NOMO-1 treated with dmso at 0.1 percent for 144 hours (cell line): Measurements from ENCODE around the gene TRAP1.

Experiments used
- DNase-seq: peaks from one replicate; lab custom pipeline; 2025; ENCODE audit not compliant: unreplicated experiment; lab: John Stamatoyannopoulos, UW

TRAP1 gene

DNA sequence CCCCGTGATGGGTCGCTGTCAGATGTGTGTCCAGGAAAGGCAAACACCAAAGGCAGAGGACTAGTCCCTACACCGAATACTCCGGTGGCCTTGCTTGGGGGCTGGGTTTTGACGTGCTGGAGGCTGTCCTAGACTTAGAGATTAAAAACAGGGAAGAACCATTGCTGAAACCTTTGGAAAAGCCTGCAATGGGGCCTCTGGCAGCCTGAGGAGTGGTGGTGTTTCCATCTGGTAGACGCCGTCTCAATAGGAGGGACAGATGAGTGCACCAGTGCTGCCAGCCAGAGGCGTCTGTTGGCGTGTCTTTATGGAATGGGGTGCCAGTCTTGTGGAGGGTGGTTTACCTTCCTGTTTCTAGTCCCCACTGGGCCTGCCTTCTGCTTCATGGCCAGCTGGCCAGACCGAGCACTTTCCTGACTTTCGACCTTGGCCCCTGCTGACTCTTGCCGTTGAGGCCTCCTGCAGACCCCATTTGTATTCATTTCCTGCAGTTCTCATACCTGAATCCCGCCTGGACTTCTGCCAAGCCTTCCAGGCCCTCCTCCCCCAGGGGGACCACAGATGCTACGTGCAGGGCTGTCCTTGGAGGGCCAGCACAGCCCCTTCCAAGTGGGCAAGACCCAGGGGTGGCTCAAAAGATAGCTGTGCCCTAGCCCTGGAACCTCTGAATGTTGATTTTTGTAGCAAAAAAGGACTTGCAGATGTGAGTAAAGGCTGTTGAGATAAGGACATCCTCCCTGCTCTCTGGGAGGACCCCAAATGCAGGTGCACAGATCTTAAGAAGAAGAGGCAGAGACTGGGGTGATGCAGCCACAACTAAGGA is 64.7 kb downstream of the TRAP1 start:
- DNase-seq = no peak

GRCh38 chr16:3651461-3652372 is 65.6 kb downstream of the TRAP1 start:
- no peak for DNase-seq

- no peak for DNase-seq
These were observed 66.6 kb downstream of the TRAP1 start for GRCh38 chr16:3650631-3651265.

GRCh38 chr16:3646348-3646920 is 70.9 kb downstream of the TRAP1 start:
- no peak for DNase-seq

DNA sequence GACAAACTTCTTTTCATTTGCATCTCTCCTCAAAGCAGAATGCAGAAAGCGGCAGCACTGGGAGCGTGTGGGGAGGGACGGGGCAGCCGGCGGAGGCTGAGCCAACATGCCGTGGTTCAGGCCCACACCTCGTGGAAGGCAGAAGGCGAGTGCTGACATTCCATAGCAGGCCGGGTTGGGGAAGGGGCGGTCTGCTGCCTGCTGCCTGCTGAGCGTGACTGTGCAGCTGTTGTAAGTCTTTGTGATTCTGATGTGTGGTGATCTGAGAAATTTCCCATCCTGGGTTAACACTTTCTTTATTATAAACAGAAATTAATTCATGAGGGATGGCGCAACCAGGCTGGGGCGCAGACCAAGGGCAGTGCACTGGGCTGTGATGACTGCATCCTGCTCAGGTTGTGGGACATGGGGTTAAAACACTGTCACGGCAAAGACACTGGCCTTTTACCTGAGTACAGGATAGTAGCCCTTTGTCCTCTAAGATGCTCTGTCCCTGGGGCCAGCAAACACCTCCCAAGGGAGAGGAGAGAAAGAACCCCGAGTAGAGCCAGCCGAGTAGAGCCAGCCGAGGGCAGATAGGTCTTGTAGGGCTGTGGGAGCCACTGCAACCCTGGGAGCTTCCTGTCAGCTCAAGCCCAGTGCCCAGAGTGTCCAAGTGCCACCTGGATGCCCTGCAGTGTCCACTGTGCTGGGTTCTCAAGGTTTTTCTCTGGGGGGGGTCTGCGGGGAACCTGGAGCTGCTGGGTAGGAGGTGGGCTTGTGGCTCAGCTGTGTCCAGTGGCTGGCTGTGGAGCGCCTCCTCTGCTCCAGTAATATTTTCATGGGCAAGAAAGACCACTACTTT is 71.6 kb downstream of the TRAP1 start:
- DNase-seq = no peak

GRCh38 chr16:3645108-3645503 is 72.2 kb downstream of the TRAP1 start:
- no peak for DNase-seq

GRCh38 chr16:3643095-3643730 is 74.1 kb downstream of the TRAP1 start:
- no peak for DNase-seq

GRCh38 chr16:3642397-3643094 is 74.8 kb downstream of the TRAP1 start:
- DNase-seq = no peak

- no peak for DNase-seq
These were observed 75.4 kb downstream of the TRAP1 start for GRCh38 chr16:3641801-3642396.

DNA sequence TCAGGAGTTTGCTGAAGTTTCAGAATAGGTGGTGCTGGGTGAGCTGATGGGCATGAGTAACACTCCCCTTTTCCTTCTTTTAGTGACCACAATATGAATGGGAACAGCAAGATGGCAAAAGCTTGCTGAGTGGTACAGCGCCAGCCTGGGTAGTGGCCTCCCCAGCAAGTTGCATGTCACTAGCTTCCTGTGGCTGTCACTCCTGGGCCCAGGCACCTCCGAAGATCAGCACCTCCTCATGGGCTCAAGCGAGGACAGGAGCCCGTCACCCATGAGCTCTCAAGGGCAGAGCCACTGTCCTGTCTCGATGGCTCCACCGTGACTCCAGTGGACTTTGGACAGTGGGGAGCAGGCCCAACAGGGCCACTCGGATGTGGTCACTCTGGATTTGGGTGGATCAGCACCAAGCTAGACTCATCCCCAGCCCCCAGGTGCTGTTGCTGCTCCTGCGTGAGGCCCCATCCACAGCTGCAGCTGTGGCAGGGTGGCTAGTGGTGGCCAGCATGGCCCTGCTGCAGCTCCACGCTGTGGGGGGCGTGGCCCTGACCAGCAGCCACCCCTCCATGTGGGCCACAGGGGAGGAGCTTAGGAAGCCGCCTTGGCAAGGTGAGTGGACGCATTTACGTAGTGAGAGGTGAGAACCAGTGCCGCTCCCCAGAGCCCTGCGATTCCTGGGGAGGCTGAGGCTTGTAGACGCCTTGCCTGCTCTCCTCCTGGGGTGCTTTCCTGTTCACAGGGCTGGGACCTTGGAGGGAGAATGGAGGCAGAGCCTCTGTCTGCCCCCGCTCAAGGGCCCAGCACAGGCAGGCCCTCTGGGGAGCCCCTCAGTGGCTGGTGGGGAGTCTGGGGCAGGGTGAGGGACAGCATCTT is 76.5 kb downstream of the TRAP1 start:
- no peak for DNase-seq

DNA sequence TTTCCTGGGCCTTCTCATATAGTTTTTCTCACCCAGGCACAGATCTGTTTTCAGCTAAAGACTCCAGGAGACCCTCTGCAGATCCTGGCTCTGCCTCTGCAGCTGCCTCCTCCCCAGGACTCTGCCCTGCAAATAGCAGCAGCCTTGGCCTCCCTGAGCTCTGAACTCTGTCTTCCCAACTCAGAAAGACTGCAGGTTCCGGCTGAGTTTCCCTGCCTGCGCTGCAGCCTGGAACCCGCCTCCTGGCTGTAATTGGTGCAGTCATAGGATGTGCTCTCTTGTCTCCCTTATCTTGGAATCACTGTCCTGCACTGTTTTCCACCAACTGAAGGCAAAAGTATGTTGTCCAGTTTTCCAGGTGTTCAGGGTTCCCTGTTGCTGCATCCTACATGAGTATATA is 77.1 kb downstream of the TRAP1 start:
- no peak for DNase-seq

DNA sequence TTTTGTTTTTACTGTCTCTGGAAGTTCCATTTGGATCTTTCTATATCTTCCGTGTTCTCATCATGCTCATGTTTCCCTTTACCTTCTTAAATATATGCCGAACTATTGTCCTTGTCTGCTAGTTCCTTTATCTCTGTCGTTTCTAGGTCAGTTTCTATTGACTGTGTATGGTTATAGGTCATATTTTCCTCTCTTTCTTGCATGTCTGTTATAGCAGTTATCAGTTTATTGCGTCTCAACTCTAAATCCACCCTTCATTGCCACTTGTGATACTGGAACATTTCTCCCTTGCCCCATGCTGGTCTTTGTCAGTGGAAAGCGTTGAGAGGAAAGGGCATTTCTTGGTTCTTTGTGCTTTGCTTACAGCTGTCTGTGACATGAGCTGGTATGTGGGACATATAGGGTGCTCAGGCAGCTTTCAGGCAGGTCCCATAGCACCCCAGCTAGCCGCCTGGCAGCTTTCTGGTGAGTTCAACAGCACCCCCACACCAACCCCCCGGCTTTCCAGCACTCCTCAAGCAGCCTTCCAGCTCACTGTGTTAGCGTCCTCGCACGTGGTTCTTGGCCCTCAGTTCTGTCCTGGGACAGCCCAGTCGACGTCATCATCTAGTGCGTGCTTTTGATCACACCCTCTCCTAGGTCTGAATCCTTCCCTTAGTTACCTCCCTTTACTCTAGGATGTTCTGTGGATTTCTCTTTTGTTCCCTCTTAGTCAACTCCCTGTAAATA is 78.2 kb downstream of the TRAP1 start:
- no peak for DNase-seq

GRCh38 chr16:3637371-3637923 is 79.9 kb downstream of the TRAP1 start:
- peak; percentile 78 for DNase-seq

DNA sequence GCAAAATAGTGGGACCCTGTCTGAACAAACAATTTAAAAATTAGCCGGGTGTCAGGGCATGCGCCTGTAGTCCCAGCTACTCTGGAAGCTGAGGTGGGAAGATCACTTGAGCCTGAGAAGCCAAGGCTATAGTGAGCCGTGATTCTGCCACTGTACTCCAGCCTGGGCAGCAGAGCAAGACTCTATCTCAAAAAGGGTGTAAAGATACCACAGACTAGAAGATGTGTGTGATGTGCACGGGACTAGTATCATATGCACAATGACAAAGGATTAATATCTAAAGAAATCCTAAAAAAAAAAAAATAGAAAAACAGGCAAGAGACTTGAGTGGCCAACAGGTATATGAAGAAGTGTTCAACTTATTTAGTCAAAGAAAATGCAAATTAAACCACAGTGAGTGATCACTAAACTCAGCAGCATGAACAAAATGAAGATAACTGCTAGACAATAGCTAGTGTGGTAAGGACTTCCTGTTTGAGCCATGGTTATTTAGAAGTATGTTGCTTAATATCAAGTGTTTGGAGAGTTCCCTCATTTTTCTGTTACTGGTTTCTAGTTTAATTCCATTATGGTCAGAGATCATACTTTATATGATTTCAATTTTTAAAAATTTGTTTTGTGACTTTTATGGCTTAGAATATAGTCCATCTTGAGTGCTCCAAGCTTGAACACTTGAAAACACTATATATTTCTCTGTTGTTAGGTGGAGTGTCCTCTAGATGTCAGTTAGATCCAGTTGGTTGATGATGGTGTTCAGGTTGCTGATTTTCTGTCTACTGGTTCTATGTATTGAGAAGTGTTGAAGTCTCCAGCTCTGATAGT is 91.2 kb downstream of the TRAP1 start:
- peak; percentile 17 for DNase-seq

DNA sequence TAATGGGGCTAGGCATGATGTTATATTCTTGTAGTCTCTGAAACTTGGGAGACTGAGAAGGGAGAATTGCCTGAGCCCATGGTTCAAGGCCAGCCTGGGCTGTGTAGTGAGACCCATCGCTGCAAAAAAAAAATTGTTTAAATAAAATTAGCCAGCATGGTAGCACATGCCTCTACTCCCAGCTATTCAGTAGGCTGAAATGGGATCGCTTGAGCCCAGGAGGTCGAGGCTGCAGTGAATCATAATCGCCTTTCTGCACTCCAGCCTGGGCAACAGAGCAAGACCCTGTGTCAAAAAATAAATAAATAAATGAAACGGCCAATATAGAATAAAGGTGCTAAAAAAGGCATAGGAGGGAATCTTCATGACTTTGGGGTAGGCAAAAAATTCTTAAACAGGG is 92.0 kb downstream of the TRAP1 start:
- DNase-seq = no peak

- DNase-seq = no peak
These were observed 93.7 kb downstream of the TRAP1 start for GRCh38 chr16:3623642-3624041.
